ENCODE data around the gene BICC1. TPM values are rescaled to one million over a fixed set of nuclear protein-coding genes. Genes with fewer than 3 reads are reported as not detected.

Gene BICC1
- total RNA-seq, 1 experiment from 2014 or later = 70.2 TPM

DNA sequence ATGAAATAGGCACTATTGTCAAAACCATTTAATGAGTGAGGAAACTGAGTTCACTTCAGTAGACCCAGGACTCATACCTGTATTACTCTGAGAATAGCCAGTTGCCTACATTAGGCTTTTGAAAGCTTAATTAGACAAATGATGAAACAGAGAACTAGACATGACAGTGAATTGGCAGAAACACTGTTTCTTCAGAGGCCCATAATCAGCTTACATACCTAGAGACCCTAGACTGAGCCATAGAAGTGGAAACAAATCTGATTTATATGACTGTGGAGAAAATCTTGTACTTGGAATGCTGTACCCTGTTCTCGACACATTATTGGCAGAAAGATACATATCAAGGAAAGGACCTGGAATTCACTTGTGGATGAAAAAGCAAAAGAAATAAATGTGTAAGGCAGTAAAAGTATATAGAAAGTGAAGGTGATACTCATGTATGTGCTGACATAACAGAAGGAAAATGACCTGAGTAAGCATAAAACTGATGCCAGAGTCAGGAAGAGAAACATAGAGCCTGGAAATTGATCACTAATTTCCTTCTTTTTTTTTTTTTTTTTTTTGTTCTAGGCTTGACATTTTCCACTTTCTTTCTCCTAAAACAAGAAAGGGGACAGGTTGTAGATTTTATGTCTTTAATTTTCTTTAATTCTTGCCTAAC lies 251.5 kb downstream of the BICC1 start:
- no peak for DNase-seq
- Mint-ChIP-seq H3K27ac (ENCODE audit: unreplicated experiment) (no peak overlapping the region), H3K9me3 (ENCODE audit: low read depth, unreplicated experiment) (no peaks in the 10 kb centered on the region), H3K4me3 (ENCODE audit: low read depth, unreplicated experiment) (no peak overlapping the region), H3K4me1 (ENCODE audit: low read depth, unreplicated experiment) (no peaks in the 10 kb centered on the region), H3K36me3 (ENCODE audit: insufficient read depth, unreplicated experiment) (peaks cover 10% of the 10 kb centered on the region), H3K27me3 (ENCODE audit: unreplicated experiment) (no peaks in the 10 kb centered on the region)
- BruUV-seq (replicated peaks) = no TSS peak
- CTCF ChIA-PET = interaction anchor here (0.7 kb wide), 1 partner anchor 184 kb away, joined by 3 read pairs; no protein-coding TSS in a partner anchor
- intact Hi-C loops (cut with micrococcal nuclease; ENCODE audit: unreplicated experiment) = no loop called here
- TF ChIP-seq, protein P1, sequence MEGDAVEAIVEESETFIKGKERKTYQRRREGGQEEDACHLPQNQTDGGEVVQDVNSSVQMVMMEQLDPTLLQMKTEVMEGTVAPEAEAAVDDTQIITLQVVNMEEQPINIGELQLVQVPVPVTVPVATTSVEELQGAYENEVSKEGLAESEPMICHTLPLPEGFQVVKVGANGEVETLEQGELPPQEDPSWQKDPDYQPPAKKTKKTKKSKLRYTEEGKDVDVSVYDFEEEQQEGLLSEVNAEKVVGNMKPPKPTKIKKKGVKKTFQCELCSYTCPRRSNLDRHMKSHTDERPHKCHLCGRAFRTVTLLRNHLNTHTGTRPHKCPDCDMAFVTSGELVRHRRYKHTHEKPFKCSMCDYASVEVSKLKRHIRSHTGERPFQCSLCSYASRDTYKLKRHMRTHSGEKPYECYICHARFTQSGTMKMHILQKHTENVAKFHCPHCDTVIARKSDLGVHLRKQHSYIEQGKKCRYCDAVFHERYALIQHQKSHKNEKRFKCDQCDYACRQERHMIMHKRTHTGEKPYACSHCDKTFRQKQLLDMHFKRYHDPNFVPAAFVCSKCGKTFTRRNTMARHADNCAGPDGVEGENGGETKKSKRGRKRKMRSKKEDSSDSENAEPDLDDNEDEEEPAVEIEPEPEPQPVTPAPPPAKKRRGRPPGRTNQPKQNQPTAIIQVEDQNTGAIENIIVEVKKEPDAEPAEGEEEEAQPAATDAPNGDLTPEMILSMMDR (IDR thresholded peaks at IDR 0.05; ENCODE audit: unreplicated experiment) = no peak

DNA sequence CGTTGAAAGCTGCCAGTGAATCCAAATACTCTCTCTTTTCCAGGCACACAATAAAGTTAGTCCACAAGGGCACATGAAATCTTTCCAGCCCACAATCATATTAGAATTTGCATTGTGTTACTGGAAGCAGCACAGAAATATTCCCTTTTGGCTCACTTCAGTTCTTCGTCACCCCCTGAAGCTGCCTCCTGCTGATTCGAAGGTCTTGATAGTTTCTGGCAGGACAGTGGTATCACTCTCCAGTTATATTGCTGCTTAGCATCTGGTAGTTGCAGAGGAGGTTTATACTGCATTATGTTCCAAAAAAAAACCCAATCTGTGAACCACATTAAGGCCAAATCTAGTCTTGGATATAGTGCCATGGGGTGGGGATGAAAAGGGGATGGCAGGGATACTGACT lies 253.2 kb downstream of the BICC1 start:
- Mint-ChIP-seq H3K27ac (ENCODE audit: unreplicated experiment) (no peak overlapping the region), H3K27me3 (ENCODE audit: unreplicated experiment) (no peaks in the 10 kb centered on the region), H3K36me3 (ENCODE audit: insufficient read depth, unreplicated experiment) (peaks cover 10% of the 10 kb centered on the region), H3K4me3 (ENCODE audit: low read depth, unreplicated experiment) (no peak overlapping the region), H3K4me1 (ENCODE audit: low read depth, unreplicated experiment) (no peaks in the 10 kb centered on the region), H3K9me3 (ENCODE audit: low read depth, unreplicated experiment) (no peaks in the 10 kb centered on the region)
- intact Hi-C loops (cut with micrococcal nuclease; ENCODE audit: unreplicated experiment) = no loop called here
- BruUV-seq (replicated peaks) = no TSS peak
- DNase-seq = no peak
- CTCF ChIA-PET = no interaction called here
- TF ChIP-seq, protein P1 (IDR thresholded peaks at IDR 0.05; ENCODE audit: unreplicated experiment) = no peak

DNA sequence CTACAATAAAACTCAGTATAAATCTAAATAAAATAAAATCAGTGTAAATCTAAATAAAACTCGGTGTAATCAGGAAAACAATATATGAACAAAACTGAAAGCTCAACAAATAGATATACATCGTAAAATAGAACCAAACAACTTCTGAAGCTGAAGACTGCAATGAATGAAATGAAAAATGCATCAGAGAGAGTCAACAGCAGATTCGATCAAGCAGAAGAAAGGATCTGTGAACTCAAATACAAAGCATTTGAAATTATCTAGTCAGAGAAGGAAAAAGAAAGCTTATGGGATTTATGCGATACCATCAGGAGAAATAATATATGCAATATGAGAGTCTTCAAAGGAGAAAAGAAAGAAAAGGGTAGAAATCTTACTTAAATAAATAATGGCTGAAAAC lies 255.0 kb downstream of the BICC1 start:
- no TSS peak for BruUV-seq (replicated peaks)
- Mint-ChIP-seq H3K4me1 (ENCODE audit: low read depth, unreplicated experiment) (no peaks in the 10 kb centered on the region), H3K27ac (ENCODE audit: unreplicated experiment) (no peak overlapping the region), H3K4me3 (ENCODE audit: low read depth, unreplicated experiment) (no peak overlapping the region), H3K36me3 (ENCODE audit: insufficient read depth, unreplicated experiment) (peaks cover 5% of the 10 kb centered on the region), H3K27me3 (ENCODE audit: unreplicated experiment) (no peaks in the 10 kb centered on the region), H3K9me3 (ENCODE audit: low read depth, unreplicated experiment) (no peaks in the 10 kb centered on the region)
- intact Hi-C loops (cut with micrococcal nuclease; ENCODE audit: unreplicated experiment) = no loop called here
- CTCF ChIA-PET = no interaction called here
- TF ChIP-seq, protein P1 (IDR thresholded peaks at IDR 0.05; ENCODE audit: unreplicated experiment) = no peak
- no peak for DNase-seq

DNA sequence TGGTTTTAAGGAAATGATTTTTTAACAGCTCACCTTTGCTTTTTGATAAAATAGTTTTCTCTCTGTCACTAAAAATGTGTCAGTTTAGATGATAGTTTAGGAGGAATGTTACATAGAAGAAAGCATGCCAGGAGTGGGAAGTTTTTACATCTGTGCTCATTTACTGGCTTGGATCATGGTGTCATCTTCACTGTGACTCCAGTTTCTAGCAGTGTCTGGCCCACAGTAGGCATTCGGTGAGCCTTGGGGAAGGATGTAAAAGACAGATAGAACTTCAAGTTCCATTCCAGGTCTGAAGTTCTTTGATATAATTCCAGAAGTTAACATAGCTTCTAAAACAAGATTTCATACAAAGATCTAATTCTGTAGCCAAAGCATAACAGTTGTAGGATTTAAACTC lies 259.2 kb downstream of the BICC1 start:
- DNase-seq = no peak
- Mint-ChIP-seq H3K27me3 (ENCODE audit: unreplicated experiment) (no peaks in the 10 kb centered on the region), H3K36me3 (ENCODE audit: insufficient read depth, unreplicated experiment) (no peaks in the 10 kb centered on the region), H3K9me3 (ENCODE audit: low read depth, unreplicated experiment) (no peaks in the 10 kb centered on the region), H3K27ac (ENCODE audit: unreplicated experiment) (no peak overlapping the region), H3K4me1 (ENCODE audit: low read depth, unreplicated experiment) (peaks cover 12% of the 10 kb centered on the region), H3K4me3 (ENCODE audit: low read depth, unreplicated experiment) (no peak overlapping the region)
- CTCF ChIA-PET = no interaction called here
- TF ChIP-seq, protein P1 (IDR thresholded peaks at IDR 0.05; ENCODE audit: unreplicated experiment) = no peak
- BruUV-seq (replicated peaks) = no TSS peak
- intact Hi-C loops (cut with micrococcal nuclease; ENCODE audit: unreplicated experiment) = no loop called here
